Gastrocnemius medialis (tissue), 4 donors: ENCODE data around the gene TAF11L10. TPM values are rescaled to one million over a fixed set of nuclear protein-coding genes. Genes with fewer than 3 reads are reported as not detected.

Source experiments
- total RNA-seq, 4 donors: library from RNA; depleted of rRNA; stranded (reverse); fragments of >200 nt; gene quantifications; one replicate each; pipeline versions ENCODE4 v1.1.0 to v1.2.3, GENCODE V29; 2016

The TAF11L10 gene
- total RNA-seq, 4 donors from 2014 or later = not detected

Other genes starting within 250 kb of the TAF11L10 start
- gene TAF11L2, start 99.6 kb downstream of the TAF11L10 start, total RNA-seq = not detected
- gene TAF11L3, start 79.5 kb downstream of the TAF11L10 start, total RNA-seq = not detected
- gene TAF11L4, start 76.0 kb downstream of the TAF11L10 start, total RNA-seq = not detected
- not detected for gene TAF11L5, start 72.6 kb downstream of the TAF11L10 start, total RNA-seq
- not detected for gene TAF11L6, start 69.2 kb downstream of the TAF11L10 start, total RNA-seq
- gene TAF11L7, start 12.1 kb downstream of the TAF11L10 start, total RNA-seq = not detected
- gene TAF11L8, start 6.9 kb downstream of the TAF11L10 start, total RNA-seq = not detected
- gene TAF11L9, start 3.4 kb downstream of the TAF11L10 start, total RNA-seq = not detected
- not detected for gene TAF11L11, start 6.4 kb upstream of the TAF11L10 start, total RNA-seq
- not detected for gene TAF11L12, start 12.6 kb upstream of the TAF11L10 start, total RNA-seq
- gene TAF11L13, start 34.3 kb upstream of the TAF11L10 start, total RNA-seq = not detected
- gene TAF11L14, start 36.6 kb upstream of the TAF11L10 start, total RNA-seq = not detected